HepG2 (cell line): ENCODE measurements around the gene BLOC1S4. TPM values are rescaled to one million over a fixed set of nuclear protein-coding genes. Genes with fewer than 3 reads are reported as not detected.
A peak's percentile ranks its signal among the peaks of the same experiment; 100 is the strongest.

Experiments used
- ELF1 ChIP-seq: sonication (generic); formaldehyde crosslinking; IDR thresholded peaks from 2 replicates; pipeline ENCODE4 v1.4.0; 2020; ENCODE audit warnings: missing genetic modification reagents
- JUN ChIP-seq: sonication (generic); formaldehyde crosslinking; IDR thresholded peaks from 2 replicates; pipeline ENCODE4 v1.4.0; 2020; ENCODE audit warnings: mild to moderate bottlenecking, missing genetic modification reagents
- MIXL1 ChIP-seq: IDR thresholded peaks from 2 replicates; pipeline ENCODE4 v1.6.1; 2016
- MXI1 ChIP-seq: IDR thresholded peaks from 3 replicates; pipeline ENCODE4 v1.6.1; 2012; ENCODE audit warnings: low read depth, low read length, inconsistent platforms, borderline replicate concordance
- NCOR1 ChIP-seq: fragments of 200-600 bp; sonication (generic); IDR thresholded peaks from 2 replicates; pipeline ENCODE4 v1.7.0; 2017; ENCODE audit warnings: antibody characterized with exemption, low read length, borderline replicate concordance
- NONO ChIP-seq, 2 experiments: fragments of 450-650 bp in 1 of 2; sonication (generic) in 1 of 2; formaldehyde crosslinking in 1 of 2; IDR thresholded peaks in 1 of 2; conservative IDR thresholded peaks in 1 of 2; 2 replicates each; pipeline versions ENCODE4 v1.6.1 to v1.8.0; 2017 to 2022; ENCODE audit warnings: mild to moderate bottlenecking in 1 of 2, missing genetic modification reagents in 1 of 2, moderate library complexity in 1 of 2
- PATZ1 ChIP-seq: sonication (generic); formaldehyde crosslinking; IDR thresholded peaks from 2 replicates; pipeline ENCODE4 v1.4.0; 2020; ENCODE audit warnings: missing genetic modification reagents
- PLRG1 ChIP-seq: fragments of 450-650 bp; conservative IDR thresholded peaks from 2 replicates; pipeline ENCODE4 v1.6.1; 2016
- RAD21 ChIP-seq: fragments of 450-650 bp; formaldehyde crosslinking; IDR thresholded peaks from 2 replicates; pipeline ENCODE4 v1.5.0; 2020; ENCODE audit warnings: mild to moderate bottlenecking
- SIN3B ChIP-seq: fragments of 150-350 bp; IDR thresholded peaks from 2 replicates; pipeline ENCODE4 v1.6.1; 2014; ENCODE audit warnings: low read length
- SP5 ChIP-seq: IDR thresholded peaks from 2 replicates; pipeline ENCODE4 v1.6.1; 2016; ENCODE audit warnings: low read depth, borderline replicate concordance
- TAF15 ChIP-seq: fragments of 200-400 bp; formaldehyde crosslinking; IDR thresholded peaks from one replicate; pipeline ENCODE4 v1.6.1; 2018; ENCODE audit warnings: mild to moderate bottlenecking, low read depth, low read length; ENCODE audit not compliant: poor library complexity, severe bottlenecking
- TFDP2 ChIP-seq: sonication (generic); formaldehyde crosslinking; IDR thresholded peaks from 2 replicates; pipeline ENCODE4 v1.4.0; 2020; ENCODE audit warnings: missing genetic modification reagents
- THYN1 ChIP-seq: sonication (generic); formaldehyde crosslinking; IDR thresholded peaks from 2 replicates; pipeline ENCODE4 v1.8.1; 2023; ENCODE audit warnings: low read depth, mild to moderate bottlenecking, moderate library complexity, missing genetic modification reagents, borderline replicate concordance
- ZBTB4 ChIP-seq: sonication (generic); formaldehyde crosslinking; IDR thresholded peaks from 2 replicates; pipeline ENCODE4 v1.4.0; 2020; ENCODE audit warnings: missing genetic modification reagents, mild to moderate bottlenecking, borderline replicate concordance
- ZNF770 ChIP-seq: sonication (generic); formaldehyde crosslinking; IDR thresholded peaks from 2 replicates; pipeline ENCODE4 v1.5.0; 2020; ENCODE audit warnings: mild to moderate bottlenecking, missing genetic modification reagents
- ZNF878 ChIP-seq: sonication (generic); formaldehyde crosslinking; IDR thresholded peaks from 2 replicates; pipeline ENCODE4 v1.8.1; 2023; ENCODE audit warnings: mild to moderate bottlenecking, missing genetic modification reagents, moderate library complexity
- polyA plus RNA-seq, 8 experiments: library from polyadenylated mRNA; depleted of rRNA in 3 of 8; stranded (reverse) in 7 of 8; unstranded in 1 of 8; fragments of >200 nt; fragmentation: Illumina TruSeq in 4 of 8; extraction: Trizol in 4 of 8; gene quantifications; 2 replicates each; pipeline versions ENCODE4 v1.2.1 to v1.2.3, GENCODE V29; 2011 to 2016; ENCODE audit warnings: low read depth in 4 of 8, missing spikeins in 1 of 8, mixed read lengths in 1 of 8; ENCODE audit not compliant: insufficient read depth in 1 of 8
- total RNA-seq, 5 experiments: library from RNA; depleted of rRNA; stranded (reverse); fragments of >200 nt; fragmentation: Illumina TruSeq; extraction: Trizol; gene quantifications; 2 replicates each; pipeline ENCODE4 v1.2.3, GENCODE V29; 2016; ENCODE audit warnings: low read depth in 1 of 5
- TF ChIP-seq, protein P1 (sequence below): IDR thresholded peaks from 2 replicates; pipeline ENCODE4 v1.6.1; 2016; ENCODE audit warnings: missing genetic modification reagents, missing compliant biosample characterization

The BLOC1S4 gene
- total and polyA plus RNA-seq, 2 of the 13 experiments (the other 11 are each of a cell fraction or from before 2014, with no cell fraction given) = 15.5 to 20.9 TPM

DNA sequence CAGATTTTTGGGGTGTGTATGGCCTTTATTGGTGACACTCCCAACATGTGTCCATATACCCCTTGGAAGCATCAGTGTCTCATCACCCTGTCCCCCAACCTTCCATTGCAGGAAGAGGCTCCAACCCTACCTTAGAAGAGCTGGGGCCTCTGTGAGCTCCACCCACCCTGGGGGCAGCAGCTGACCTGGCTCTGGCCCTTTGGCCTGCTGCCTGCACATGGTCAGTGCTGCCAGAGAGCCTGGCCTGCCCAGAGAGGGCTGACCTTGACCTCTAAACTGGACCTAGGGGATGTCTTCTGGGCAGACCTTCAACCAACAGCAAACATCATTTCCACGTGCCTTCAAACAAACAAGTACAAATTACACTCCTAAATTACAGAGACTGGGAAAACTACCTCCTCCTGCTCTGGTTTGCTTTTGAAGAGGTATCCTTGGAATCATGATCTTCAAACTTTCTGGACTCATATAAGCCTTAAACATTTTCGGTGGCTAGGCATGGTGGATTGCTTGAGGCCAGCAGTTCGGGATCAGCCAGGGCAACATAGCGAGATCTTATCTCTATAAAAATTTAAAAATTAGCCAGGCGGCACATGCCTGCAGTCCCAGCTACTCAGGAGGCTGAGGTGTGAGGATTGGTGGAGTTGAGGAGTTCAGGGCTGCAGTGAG lies 39.2 kb downstream of the BLOC1S4 start (continued):
- TF ChIP-seq TAF15 (no peak), ELF1 (CRISPR knock-in tag) (peak; percentile 67), PLRG1 (no peak), ZNF878 (peak; percentile 83; the same call in 1 of the 2 replicates), SIN3B (no peak), NCOR1 (peak; percentile 89; the same call in 1 of the 2 replicates), RAD21 (no peak), NONO (IDR thresholded peaks at IDR 0.05) (no peak), NONO (CRISPR knock-in tag; conservative IDR thresholded peaks at IDR 0.05) (peak; percentile 78), THYN1 (CRISPR knock-in tag) (no peak; the same call in 1 of the 2 replicates), SP5 (CRISPR knock-in tag) (peak; percentile 98), ZNF770 (peak; percentile 80), PATZ1 (CRISPR knock-in tag) (peak; percentile 95), MXI1 (peak; percentile 94; the same call in 2 of the 3 replicates), JUN (CRISPR knock-in tag) (0 out of 2 replicates have a peak, but pooled peaks have one; percentile 42), ZBTB4 (peak; percentile 66; the same call in 1 of the 2 replicates), MIXL1 (peak; percentile 90), TFDP2 (CRISPR knock-in tag) (peak; percentile 76)
- TF ChIP-seq, protein P1, sequence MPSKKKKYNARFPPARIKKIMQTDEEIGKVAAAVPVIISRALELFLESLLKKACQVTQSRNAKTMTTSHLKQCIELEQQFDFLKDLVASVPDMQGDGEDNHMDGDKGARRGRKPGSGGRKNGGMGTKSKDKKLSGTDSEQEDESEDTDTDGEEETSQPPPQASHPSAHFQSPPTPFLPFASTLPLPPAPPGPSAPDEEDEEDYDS = peak; percentile 51
- TF ChIP-seq, all 625 proteins: peak for 308
